ENCODE results near the gene LAIR2.

GRCh38 chr19:54475706-54476105 is 26.9 kb upstream of the LAIR2 start:
- TF ChIP-seq CTCF (CRISPR knock-in tag; IDR thresholded peaks at IDR 0.05) (no peak), ARNT (IDR thresholded peaks at IDR 0.05) (no peak), SMARCE1 (IDR thresholded peaks at IDR 0.05; ENCODE audit: borderline replicate concordance) (no peak), GTF3A (CRISPR knock-in tag; conservative IDR thresholded peaks at IDR 0.05) (no peak), ATF1 (CRISPR knock-in tag; IDR thresholded peaks at IDR 0.05) (no peak), NCOR1 (IDR thresholded peaks at IDR 0.05; ENCODE audit: borderline replicate concordance, low read length) (no peak)
- TF ChIP-seq, protein P1, sequence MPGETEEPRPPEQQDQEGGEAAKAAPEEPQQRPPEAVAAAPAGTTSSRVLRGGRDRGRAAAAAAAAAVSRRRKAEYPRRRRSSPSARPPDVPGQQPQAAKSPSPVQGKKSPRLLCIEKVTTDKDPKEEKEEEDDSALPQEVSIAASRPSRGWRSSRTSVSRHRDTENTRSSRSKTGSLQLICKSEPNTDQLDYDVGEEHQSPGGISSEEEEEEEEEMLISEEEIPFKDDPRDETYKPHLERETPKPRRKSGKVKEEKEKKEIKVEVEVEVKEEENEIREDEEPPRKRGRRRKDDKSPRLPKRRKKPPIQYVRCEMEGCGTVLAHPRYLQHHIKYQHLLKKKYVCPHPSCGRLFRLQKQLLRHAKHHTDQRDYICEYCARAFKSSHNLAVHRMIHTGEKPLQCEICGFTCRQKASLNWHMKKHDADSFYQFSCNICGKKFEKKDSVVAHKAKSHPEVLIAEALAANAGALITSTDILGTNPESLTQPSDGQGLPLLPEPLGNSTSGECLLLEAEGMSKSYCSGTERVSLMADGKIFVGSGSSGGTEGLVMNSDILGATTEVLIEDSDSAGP (CRISPR knock-in tag; IDR thresholded peaks at IDR 0.05; ENCODE audit: borderline replicate concordance): no peak
